Stimulated activated CD4-positive, alpha-beta T cell treated with anti-CD3 and anti-CD28 coated beads, Interleukin-4, amount 100 ng/mL, for 48 hours (primary cell): ENCODE data around the gene CDC25A.

Experiments used
- DNase-seq, 2 donors: peaks; one replicate each; pipeline ENCODE4 v3.0.0-alpha.2; 2020; ENCODE audit warnings: low read depth in 2 of 2

The CDC25A gene

DNA sequence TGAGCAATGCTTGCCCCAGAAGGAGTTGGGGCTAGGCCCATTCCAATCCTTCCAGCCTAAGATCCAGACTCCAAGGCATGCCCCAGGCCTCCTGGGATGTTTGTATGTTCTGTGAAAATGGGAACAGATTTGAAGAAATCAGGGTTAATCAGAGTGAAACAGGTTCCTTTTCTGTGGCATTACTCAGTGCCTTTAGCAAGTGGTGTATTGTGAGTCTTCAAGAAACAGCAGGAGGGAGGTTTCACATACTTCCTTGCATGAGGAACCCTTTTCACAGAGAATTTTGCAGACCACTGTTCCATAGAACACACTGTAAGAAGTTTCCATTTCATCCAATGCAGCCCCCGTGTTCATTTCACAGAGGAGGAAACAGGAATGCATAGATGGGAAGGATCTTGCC lies 8.4 kb upstream of the CDC25A start:
- no peak for DNase-seq

DNA sequence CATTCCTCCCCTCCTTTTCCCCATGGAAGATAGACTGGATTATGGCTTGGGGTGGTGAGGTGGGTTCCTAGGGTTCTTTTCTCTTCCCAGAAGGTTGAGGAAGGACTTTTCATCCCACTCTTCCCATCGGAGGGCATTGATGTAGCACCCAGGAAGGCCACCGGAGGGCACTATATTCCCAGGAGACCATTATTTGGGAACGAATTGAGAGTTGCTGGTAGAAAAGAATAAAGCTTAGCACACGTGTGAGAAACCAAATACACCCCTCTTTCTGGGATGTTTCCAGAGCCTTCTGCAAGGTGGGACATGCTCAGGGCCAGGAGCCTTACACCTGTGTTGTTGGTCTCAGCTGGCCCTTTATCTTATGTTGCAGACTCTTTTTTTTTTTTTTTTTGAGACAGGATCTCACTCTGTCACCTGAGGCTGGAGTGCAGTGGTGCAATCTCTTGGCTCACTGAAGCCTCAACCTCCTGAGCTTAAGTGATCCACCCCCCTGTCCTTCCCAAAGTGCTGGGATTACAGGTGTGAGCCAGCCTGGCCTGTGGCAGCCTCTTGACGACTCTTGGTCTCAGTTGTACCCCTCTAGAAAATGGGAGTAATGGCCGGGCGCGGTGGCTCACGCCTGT lies 6.3 kb upstream of the CDC25A start:
- DNase-seq, result peak; percentile 15 to 17

DNA sequence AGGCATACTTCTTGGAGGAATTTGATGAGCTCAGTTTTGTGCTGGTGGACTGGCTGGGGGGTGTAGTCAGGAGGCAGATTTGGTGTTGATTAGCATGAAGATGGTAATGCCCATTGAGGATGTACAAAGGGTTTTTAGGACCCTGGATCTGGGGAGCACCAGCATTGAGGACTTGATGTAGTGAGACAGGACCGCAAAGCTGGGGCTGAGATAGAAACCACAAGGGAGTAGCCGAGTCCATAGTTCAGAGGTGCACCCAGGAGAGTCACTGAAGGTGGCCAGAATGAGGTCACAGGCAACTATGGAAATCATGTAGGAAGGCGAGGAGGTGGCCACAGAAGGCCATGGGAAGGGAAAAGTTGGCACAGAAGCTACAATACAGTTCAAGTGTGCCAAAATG lies 2.7 kb upstream of the CDC25A start:
- no peak for DNase-seq

DNA sequence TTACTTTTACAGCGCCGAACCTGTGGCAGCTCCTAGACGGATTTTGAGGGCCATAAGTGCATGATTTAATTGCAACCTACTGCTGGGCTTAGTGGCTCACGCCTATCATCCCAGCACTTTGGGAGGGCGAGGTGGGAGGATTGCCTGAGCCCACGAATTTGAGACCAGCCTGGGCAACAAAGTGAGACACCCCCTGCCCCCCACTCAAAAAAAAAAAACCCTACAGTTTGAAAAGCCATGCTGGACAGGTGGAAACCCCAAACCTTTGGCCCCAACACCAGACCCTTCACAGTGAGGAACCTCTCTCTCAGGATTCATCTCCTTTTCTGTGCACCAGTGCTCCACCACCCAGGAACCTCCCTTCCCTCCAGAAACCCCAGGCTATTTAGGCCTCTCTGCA lies 1.1 kb upstream of the CDC25A start:
- DNase-seq, result no peak

DNA sequence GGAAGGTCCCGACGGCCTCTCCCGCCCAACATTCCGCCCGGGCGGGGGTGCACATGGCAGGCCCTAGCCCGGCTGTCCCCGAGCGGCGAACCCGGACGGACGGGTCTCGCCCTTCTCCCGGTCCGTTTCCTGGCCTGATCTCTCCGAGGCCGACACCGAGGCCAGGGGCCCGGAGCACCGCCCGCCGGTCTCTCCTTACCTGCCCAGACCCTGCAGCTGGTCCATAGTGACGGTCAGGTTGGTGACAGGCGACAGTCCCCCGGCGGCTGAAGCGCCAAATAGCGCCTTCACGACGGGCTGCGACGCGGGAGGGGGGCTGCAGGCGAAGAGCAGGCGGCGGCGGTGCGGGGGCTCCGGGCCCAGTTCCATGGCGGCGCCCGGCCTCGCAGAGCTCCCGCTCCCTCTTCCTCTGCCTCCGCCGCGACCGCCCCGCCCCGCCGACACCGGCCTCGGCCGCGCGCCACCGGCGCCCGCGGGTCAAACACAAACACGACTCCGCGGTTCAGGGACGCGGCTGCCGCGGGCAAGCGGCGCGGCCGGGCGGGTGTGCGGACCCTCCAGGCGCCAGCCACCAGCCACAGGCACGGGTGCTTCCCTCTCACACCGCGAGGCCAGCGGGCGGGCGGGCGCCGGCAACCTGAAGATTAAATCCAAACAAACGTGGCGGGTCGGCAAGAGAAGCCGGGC lies 495 bp downstream of the CDC25A start:
- peak; percentile 25 to 34 for DNase-seq

DNA sequence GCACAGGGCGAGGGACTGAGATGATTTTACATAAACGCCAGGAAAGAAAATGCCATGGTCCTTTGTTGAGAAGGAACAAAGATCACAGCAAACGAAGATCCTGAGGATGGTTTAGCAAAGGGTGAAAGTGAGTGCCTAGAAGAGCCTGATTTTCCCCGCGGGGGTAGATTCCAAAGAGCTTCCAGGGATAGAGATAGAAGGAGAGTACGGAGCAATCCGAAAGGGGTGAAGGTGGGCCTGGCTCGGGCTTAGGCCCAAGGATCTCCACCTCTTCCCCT lies 977 bp downstream of the CDC25A start:
- DNase-seq, result no peak

DNA sequence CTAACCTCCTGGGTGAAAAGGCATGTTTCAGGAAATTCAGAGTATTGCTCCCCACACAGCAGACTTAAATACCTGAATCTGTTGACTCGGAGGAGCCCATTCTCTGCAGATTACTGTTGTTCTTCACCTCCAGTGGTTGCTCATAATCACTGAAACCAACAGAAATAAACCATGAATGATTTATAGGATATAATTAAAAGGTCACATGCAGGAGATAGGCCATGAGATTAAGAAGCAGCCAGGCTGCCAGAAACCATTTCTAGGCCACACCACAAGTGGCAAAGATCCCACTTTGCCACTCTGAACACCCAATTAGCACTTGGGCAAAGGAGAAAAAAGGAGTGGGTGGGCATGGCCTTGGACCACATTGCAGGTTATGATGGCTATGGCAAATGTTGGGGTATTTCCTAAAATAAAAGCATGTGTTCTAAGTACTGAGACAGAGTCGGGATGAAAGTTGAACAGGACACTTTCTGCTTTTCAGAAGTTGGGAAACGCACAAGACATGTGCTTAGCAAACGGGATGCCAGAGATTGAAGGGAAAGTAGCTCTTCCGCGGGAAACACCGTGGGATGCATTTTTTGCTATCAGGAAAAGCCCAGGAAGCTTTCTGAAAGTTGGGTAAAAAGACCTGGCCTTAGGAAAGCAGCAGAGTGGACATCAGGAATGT lies 1.5 kb downstream of the CDC25A start:
- DNase-seq, result no peak

DNA sequence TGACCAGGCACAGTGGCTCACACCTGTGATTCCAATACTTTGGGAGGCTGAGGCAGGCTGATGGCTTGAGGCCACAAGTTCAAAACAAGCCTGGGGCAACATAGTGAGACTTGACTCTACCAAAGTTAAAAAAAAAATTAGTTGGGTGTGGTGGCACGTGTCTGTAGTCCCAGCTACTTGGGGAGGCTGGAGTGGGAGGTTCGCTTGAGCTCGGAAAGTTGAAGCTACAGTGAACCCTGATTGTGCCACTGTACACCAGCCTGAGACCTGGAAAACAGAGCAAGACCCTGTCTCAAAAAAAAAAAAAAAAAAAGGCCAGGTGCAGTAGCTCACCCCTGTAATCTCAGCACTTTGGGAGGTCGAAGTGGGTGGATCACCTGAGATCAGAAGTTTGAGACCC lies 3.1 kb downstream of the CDC25A start:
- DNase-seq, result no peak

DNA sequence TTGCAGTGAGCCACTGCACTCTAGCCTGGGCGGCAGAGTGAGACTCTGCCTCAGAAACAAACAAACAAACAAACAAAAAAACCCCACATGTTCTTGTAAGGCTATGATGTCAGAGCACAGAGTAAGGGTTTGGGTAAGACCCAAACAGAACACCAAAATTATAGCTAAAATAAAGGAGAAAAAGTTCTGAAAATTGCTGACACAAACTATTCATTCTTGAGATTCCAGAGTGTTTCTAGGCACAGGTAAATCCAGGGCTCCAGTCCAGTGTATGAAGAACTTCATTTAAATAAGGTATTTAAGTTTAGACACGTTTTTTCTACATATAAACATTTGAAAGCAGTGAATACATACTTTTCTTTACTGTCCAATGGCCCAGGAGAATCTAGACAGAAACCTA lies 3.9 kb downstream of the CDC25A start:
- DNase-seq, result no peak

DNA sequence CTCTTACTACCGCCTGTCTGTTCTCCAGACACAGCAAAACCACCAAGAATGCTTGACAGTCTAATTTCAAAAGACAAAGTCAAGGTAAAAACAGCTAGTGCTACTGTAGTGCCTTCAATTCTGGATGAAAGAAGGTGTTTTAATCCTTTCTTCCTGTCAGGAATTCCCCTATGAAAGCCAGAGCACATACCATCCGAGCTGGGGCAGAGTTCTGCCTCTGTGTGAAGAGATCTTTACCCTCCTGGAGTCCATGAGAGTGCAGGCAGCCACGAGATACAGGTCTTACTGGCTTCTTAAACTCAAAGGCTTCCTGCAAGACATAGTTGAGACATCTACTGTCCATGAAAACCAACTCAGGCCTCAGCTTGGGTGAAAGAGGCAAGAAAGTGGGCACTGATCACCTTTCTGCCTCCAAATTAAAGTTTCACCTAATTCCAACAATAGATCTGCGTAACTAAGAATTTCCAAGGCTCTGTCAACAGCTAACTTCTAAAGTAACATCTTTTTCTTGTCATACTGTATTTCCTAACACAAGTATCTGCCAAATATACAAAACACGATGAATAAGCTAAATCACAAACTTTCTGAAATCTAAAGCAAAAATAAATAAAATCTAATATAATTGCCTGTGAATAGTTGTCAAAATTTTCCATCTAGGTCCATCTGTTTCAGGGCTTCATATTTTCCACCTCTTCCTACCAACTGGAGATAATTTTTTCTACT lies 7.5 kb downstream of the CDC25A start:
- DNase-seq, result no peak

DNA sequence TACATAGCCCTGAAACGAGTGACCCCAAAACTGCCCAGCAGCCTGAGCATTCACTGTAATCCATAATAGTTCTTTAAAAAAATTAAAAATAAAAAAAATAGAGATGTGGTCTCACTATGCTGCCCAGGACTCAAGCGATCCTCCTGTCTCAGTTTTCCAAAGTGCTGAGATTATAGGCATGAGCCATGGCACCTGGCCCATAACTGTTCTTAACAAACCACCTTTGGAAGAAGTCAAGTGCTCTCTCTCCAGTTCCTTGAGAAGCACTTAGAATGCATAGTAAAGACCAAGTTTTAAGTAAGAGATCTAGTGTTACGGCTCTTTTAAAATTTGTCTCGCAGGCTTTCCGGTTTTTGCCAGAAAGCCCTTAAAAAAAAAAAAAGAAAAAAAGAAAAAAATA lies 8.2 kb downstream of the CDC25A start:
- no peak for DNase-seq

DNA sequence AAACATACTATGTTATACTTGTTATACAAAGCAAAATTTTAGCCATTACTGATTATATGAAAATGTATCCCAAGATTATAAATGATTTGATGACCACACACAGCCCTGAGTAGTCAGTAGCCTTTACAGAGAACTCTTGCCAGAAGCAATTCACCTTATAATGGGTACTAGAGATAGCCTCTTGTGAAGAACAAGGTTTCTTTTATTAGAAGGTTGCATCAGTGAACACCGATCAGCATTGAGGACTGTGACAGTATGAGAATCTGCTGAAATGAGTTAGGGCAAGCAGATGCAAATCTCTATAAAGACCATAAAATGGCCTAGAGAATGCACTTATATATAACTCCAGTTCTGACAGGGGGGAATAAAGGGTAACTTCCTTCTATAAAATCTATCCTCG lies 10.1 kb downstream of the CDC25A start:
- DNase-seq, result no peak

DNA sequence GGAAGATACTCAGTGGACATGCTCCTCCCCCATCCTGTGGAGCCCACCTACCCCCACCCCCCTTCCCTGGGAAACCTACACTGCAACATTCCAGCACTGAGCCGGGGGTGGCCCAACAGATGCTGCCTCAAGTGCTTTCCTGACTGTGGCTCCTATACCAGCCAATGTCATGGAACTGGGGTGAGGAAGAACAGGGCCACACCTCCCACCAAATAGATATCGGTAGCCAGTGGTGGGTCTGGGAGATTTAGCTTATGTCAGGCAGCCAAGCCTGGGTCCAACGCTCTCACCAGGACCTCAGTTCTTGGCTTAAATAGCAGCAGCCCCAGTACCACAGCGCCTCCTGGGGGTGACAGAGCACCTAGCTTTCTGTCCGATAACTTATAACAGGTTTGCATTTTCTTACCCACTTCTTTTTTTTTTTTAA lies 30.3 kb downstream of the CDC25A start:
- DNase-seq, result peak; percentile 41 to 58

DNA sequence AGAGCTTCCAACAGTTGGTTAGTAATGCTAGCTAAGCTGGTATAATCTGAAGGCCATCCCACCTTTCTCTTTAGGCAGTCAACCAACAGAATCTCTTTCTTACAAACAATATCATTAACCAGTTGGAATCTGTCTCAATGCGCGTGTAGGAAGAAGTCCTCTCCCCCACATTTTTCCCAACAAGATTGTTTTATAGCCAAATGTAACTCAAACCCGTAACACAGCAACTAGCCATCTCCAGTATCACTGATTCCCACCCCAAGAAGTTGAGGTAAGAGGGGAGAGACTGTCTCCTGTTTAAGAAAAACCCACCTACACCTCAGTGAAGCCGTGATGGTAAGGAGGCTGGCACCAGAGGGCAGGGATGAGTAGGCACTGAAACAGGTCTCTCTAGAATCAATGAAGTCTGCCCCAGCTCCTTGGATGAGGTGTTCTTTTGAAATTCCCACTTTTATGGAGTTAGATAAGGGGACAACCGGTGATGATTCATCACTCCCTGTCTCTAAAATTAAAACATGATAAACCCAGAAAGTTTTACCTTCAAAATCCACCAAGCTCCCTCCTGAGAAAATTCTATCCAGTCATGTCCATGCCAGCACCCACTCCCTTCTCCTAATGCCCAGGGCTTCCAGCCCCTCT lies 30.9 kb downstream of the CDC25A start:
- DNase-seq, result no peak

DNA sequence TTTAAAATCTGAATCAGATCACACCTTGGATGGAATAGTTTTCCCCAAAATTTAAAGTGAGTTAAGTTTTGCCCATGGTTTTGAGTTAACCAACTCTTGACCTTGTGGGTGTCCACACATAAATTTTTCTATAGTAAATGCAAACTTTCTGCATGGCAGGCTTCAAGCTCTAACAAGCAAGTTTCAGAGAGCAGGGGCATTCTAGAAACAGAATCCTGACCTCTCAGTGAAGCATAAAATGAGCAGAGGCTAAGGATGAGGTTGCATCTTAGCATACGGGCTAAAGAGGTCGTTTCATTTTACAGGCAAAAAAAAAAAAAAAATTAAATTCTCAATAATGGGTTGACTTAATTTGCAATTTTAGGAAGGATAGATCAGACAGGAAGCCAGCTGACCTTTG lies 32.1 kb downstream of the CDC25A start:
- no peak for DNase-seq

DNA sequence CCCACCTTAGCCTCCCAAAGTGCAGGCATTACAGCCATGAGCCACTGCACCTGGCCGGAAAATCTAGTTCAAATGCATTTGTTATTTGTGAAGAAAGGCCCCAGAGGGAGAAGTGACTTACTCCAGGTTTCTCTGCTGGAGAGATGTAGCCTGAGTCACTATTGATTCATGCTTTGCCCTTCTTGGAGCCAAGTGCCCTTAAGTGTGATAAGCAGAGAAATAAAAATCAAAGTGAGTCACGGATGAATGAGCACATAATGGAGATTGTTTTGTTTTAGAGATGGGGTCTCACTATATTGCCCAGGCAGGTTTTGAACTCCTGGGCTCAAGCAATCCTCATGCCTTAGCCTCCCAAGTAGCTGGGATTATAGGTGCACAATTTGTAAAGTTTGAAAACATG lies 33.1 kb downstream of the CDC25A start:
- DNase-seq, result no peak

DNA sequence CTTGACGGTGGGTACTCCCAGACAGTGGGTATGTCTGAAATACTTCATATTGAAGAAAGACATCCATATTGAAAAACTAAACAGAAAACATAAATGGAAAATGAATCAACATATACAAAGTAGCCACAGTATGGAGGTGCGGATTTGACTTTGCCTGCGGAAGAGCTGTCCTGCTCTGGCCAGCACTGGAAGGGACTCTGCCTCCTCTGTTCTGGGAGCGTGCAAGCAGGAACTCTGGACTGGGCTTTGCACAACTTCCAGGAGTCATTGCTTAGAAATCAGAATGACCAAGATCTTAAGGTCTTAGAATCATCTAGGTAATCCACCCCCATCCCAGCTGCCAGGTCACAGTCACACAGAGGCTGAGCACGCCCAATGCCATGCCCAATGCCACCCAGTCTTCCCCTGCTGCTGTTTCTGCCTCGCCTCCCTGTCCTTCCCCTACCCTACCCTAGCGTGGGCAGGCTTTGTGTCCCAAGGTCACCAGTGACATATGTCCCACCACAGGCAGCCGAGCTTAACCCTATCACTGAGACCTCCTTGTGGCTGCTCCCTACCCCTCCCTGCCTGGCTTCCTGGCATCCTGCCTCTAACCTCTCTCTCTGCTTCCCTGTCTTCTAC lies 36.3 kb downstream of the CDC25A start:
- no peak for DNase-seq

DNA sequence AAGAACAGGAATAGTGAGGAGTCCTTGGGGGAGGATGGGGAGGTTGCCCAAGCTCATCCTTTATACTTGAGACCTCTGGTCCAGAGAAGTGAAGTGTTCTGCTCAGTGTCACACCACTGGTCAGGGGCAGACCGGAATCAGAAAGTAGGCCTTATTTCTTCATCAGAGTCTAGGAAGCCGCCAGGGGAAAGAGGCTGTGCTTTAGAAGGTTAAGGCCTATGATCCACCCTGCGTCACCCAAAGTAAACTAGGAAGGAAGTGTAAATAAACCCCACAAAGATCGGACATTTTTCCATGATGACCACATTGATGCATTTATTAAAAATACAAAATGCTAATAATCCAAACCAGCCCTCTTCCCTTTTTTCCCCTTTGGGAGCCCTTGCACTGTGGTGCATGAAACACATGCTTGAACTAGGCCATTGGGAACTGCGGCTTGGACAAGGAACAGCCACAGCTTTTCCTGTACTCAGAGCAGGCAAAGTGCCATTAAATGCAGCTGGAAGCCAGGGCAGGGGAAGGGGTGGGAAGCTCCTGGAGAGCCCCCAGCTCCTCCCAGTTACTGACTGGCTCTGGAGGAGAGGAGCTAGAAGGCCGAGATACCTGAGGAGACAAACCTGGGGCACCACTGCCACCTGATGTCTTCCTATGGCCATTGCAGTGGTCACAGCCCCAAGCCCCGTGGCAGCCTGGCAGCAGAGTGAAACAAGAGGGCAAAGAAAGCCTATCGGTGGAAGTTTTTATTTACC lies 37.0 kb downstream of the CDC25A start:
- DNase-seq, result peak; percentile 43 to 44

DNA sequence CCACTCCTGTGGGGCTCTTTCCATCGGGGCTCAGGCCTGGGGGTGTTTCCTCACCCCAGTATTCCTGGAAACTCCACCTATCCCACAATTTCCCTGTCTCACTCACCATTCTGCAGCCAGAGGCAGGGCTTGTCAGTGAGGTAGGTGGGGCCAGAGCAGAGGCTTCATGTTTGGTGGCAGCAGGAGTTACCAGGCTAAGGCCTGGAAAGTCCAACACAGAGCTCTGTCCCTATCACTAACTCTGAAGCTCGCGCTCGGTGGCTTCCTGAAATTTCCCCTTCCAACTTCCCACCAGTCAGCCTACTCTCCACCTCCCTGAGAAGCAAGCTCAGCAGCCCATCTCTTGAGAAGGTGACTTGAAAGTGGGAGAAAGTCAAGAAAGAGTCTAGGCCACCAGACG lies 44.2 kb downstream of the CDC25A start:
- DNase-seq, result no peak

DNA sequence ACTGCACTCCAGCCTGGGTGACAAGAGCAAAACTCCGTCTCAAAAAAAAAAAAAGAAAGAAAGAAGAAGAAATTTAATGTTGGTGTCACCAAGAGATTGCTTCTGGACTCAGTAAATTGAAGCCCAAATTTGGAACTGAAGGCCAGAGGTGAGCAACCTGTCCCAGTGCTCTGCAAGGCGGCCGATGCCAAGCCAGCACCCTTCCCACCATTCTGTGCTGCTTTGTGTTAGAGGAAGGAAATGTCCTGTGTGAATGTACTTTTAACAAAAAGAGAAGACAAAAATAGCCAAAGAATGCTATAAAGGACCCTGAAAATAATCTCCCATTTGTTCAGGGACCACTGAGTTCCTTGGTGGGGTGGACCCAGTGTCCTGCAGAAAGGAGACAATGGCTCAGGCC lies 44.6 kb downstream of the CDC25A start:
- no peak for DNase-seq

DNA sequence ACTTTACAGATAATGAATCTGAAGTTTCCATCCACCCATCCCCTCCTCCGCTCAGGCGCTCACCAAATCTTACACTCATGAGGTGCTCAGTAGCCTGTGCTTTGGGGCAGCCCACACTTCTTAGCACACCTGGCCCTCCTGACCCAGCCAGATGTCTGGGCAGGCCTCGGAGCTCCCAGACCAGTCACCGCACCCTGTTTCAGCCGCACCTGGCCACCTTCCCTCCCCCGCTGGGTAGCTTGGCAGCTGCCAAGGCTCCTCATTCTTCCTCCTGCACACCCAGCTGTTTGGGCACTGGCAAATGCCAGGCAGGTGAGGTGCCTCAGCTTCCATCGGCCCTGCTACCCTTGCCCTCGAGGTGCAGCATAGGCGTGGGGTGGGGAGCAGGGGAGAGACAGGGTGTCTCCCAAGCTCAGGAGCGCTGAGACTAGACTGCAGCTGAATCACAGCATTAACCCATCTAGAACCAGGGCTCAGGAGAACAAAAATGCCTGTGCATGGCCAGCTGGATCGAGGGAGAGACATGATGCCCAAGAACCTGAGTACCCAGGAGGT lies 45.8 kb downstream of the CDC25A start:
- no peak for DNase-seq
